WTC11 (cell line): Measurements from ENCODE around the gene FOXC1.

ENCODE experiments used
- ATF3 ChIP-seq: sonication (generic); formaldehyde crosslinking; conservative IDR thresholded peaks from 2 replicates; pipeline ENCODE4 v1.8.1; 2022; ENCODE audit warnings: mild to moderate bottlenecking, missing genetic modification reagents
- CTCF ChIP-seq: fragments of 200-600 bp; IDR thresholded peaks from 2 replicates; pipeline ENCODE4 v1.8.0; 2022; ENCODE audit warnings: antibody characterized with exemption
- E2F4 ChIP-seq: sonication (generic); formaldehyde crosslinking; IDR thresholded peaks from 2 replicates; pipeline ENCODE4 v1.8.1; 2022; ENCODE audit warnings: low read depth, mild to moderate bottlenecking, moderate library complexity, missing genetic modification reagents, borderline replicate concordance
- ESRRA ChIP-seq: sonication (generic); formaldehyde crosslinking; IDR thresholded peaks from 2 replicates; pipeline ENCODE4 v1.8.1; 2022; ENCODE audit warnings: mild to moderate bottlenecking, missing genetic modification reagents, borderline replicate concordance
- IRF2 ChIP-seq: sonication (generic); formaldehyde crosslinking; IDR thresholded peaks from 2 replicates; pipeline ENCODE4 v1.8.0; 2022; ENCODE audit warnings: low read depth, missing genetic modification reagents, borderline replicate concordance
- MLX ChIP-seq: sonication (generic); formaldehyde crosslinking; IDR thresholded peaks from 2 replicates; pipeline ENCODE4 v1.8.1; 2023; ENCODE audit warnings: mild to moderate bottlenecking, missing genetic modification reagents, moderate library complexity
- SMAD3 ChIP-seq: sonication (generic); formaldehyde crosslinking; IDR thresholded peaks from 2 replicates; pipeline ENCODE4 v1.8.0; 2022; ENCODE audit warnings: missing genetic modification reagents, mild to moderate bottlenecking, borderline replicate concordance
- TP53 ChIP-seq: sonication (generic); formaldehyde crosslinking; IDR thresholded peaks from 2 replicates; pipeline ENCODE4 v1.8.1; 2023; ENCODE audit warnings: mild to moderate bottlenecking, missing genetic modification reagents
- USF1 ChIP-seq: sonication (generic); formaldehyde crosslinking; IDR thresholded peaks from 2 replicates; pipeline ENCODE4 v1.8.0; 2022; ENCODE audit warnings: mild to moderate bottlenecking, missing genetic modification reagents
- TF ChIP-seq, protein P1 (sequence below): sonication (generic); formaldehyde crosslinking; IDR thresholded peaks from 2 replicates; pipeline ENCODE4 v1.8.1; 2023; ENCODE audit warnings: mild to moderate bottlenecking, moderate library complexity, missing genetic modification reagents

GRCh38 chr6:1574890-1575209, 34.9 kb upstream of the FOXC1 start:
- TF ChIP-seq CTCF (no peak), USF1 (CRISPR knock-in tag) (no peak), TP53 (CRISPR knock-in tag) (no peak), ESRRA (CRISPR knock-in tag) (no peak), SMAD3 (no peak), IRF2 (no peak), MLX (CRISPR knock-in tag) (no peak), ATF3 (CRISPR knock-in tag) (no peak), E2F4 (no peak)
- TF ChIP-seq, protein P1, sequence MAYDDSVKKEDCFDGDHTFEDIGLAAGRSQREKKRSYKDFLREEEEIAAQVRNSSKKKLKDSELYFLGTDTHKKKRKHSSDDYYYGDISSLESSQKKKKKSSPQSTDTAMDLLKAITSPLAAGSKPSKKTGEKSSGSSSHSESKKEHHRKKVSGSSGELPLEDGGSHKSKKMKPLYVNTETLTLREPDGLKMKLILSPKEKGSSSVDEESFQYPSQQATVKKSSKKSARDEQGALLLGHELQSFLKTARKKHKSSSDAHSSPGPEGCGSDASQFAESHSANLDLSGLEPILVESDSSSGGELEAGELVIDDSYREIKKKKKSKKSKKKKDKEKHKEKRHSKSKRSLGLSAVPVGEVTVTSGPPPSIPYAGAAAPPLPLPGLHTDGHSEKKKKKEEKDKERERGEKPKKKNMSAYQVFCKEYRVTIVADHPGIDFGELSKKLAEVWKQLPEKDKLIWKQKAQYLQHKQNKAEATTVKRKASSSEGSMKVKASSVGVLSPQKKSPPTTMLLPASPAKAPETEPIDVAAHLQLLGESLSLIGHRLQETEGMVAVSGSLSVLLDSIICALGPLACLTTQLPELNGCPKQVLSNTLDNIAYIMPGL: no peak
